ENCODE results near the gene PPFIA2.

The PPFIA2 gene

GRCh38 chr12:81778719-81779118, 19.6 kb upstream of the PPFIA2 start:
- no peak for TF ChIP-seq CTCF (IDR thresholded peaks at IDR 0.05)
- no peak for TF ChIP-seq ZFX (IDR thresholded peaks at IDR 0.05; ENCODE audit: borderline replicate concordance)
- no peak overlapping the region for H3K27ac ChIP-seq

- TF ChIP-seq ZFX (IDR thresholded peaks at IDR 0.05; ENCODE audit: borderline replicate concordance) = no peak
- no peak for TF ChIP-seq CTCF (IDR thresholded peaks at IDR 0.05)
- H3K27ac ChIP-seq = no peak overlapping the region
Observed at GRCh38 chr12:81758421-81759189, 545 bp downstream of the PPFIA2 start.

- no peak for TF ChIP-seq CTCF (IDR thresholded peaks at IDR 0.05)
- TF ChIP-seq ZFX (IDR thresholded peaks at IDR 0.05; ENCODE audit: borderline replicate concordance) = no peak
Observed at GRCh38 chr12:81757731-81758365, 1.3 kb downstream of the PPFIA2 start.

GRCh38 chr12:81729781-81730180, 29.4 kb downstream of the PPFIA2 start:
- no peak overlapping the region for H3K27ac ChIP-seq
- no peak for TF ChIP-seq ZFX (IDR thresholded peaks at IDR 0.05; ENCODE audit: borderline replicate concordance)
- TF ChIP-seq CTCF (IDR thresholded peaks at IDR 0.05) = no peak

More at GRCh38 chr12:81757731-81758365, 1.3 kb downstream of the PPFIA2 start:
- no peak overlapping the region for H3K27ac ChIP-seq

- no peak for TF ChIP-seq ZFX (IDR thresholded peaks at IDR 0.05; ENCODE audit: borderline replicate concordance)
- no peak for TF ChIP-seq CTCF (IDR thresholded peaks at IDR 0.05)
- no peak overlapping the region for H3K27ac ChIP-seq
Observed at GRCh38 chr12:81727391-81727790, 31.8 kb downstream of the PPFIA2 start.

- no peak overlapping the region for H3K27ac ChIP-seq
- TF ChIP-seq CTCF (IDR thresholded peaks at IDR 0.05) (no peak), ZFX (IDR thresholded peaks at IDR 0.05; ENCODE audit: borderline replicate concordance) (no peak)
Observed at GRCh38 chr12:81726634-81727033, 32.5 kb downstream of the PPFIA2 start.

GRCh38 chr12:81723361-81723760, 35.8 kb downstream of the PPFIA2 start:
- no peak overlapping the region for H3K27ac ChIP-seq
- no peak for TF ChIP-seq ZFX (IDR thresholded peaks at IDR 0.05; ENCODE audit: borderline replicate concordance)
- no peak for TF ChIP-seq CTCF (IDR thresholded peaks at IDR 0.05)
